ENCODE data around the gene ARID2. TPM values are rescaled to one million over a fixed set of nuclear protein-coding genes. Genes with fewer than 3 reads are reported as not detected.
A peak's percentile ranks its signal among the peaks of the same experiment; 100 is the strongest.

Gene ARID2
- total and polyA plus RNA-seq, 2 of the 13 experiments (the other 11 are each of a cell fraction or from before 2014, with no cell fraction given): 15.9 to 22.2 TPM

- TF ChIP-seq ZNF251 (CRISPR knock-in tag; IDR thresholded peaks at IDR 0.05) (no peak), IRF9 (CRISPR knock-in tag; IDR thresholded peaks at IDR 0.05; ENCODE audit: borderline replicate concordance) (peak; percentile 78; the same call in 1 of the 2 replicates), NKX3-1 (CRISPR knock-in tag; IDR thresholded peaks at IDR 0.05) (no peak), ZBTB7A (CRISPR knock-in tag; IDR thresholded peaks at IDR 0.05) (no peak), HNF4A (CRISPR knock-in tag; IDR thresholded peaks at IDR 0.05) (peak; percentile 39; the same call in 1 of the 2 replicates), ZNF329 (CRISPR knock-in tag; IDR thresholded peaks at IDR 0.05; ENCODE audit: low read depth) (no peak), ZNF496 (CRISPR knock-in tag; IDR thresholded peaks at IDR 0.05; ENCODE audit: insufficient replicate concordance) (no peak), FOXM1 (CRISPR knock-in tag; IDR thresholded peaks at IDR 0.05) (no peak), HOXA3 (CRISPR knock-in tag; IDR thresholded peaks at IDR 0.05) (peak; percentile 89), KDM6A (CRISPR knock-in tag; IDR thresholded peaks at IDR 0.05; ENCODE audit: low read depth) (no peak), TMF1 (CRISPR knock-in tag; IDR thresholded peaks at IDR 0.05; ENCODE audit: low read depth) (no peak), KDM5B (CRISPR knock-in tag; IDR thresholded peaks at IDR 0.05; ENCODE audit: borderline replicate concordance) (0 out of 2 replicates have a peak, but pooled peaks have one; percentile 60), SOX13 (IDR thresholded peaks at IDR 0.05) (no peak; the same call in 1 of the 2 replicates), SOX13 (CRISPR knock-in tag; conservative IDR thresholded peaks at IDR 0.05 in 1 of 2, IDR thresholded peaks at IDR 0.05 in 1 of 2) (peak in 1 of 2 experiments; percentile 81; a peak in 2 of 4 replicates), SMYD3 (CRISPR knock-in tag; IDR thresholded peaks at IDR 0.05) (no peak), ZNF619 (CRISPR knock-in tag; IDR thresholded peaks at IDR 0.05) (no peak), IKZF4 (CRISPR knock-in tag; IDR thresholded peaks at IDR 0.05; ENCODE audit: borderline replicate concordance, low read depth, not compliant biosample characterization) (no peak), SIX1 (CRISPR knock-in tag; IDR thresholded peaks at IDR 0.05; ENCODE audit: borderline replicate concordance) (0 out of 2 replicates have a peak, but pooled peaks have one; percentile 18), RXRB (CRISPR knock-in tag; IDR thresholded peaks at IDR 0.05; ENCODE audit: borderline replicate concordance) (peak; percentile 72), ZNF670 (CRISPR knock-in tag; IDR thresholded peaks at IDR 0.05; ENCODE audit: borderline replicate concordance) (peak; percentile 74; the same call in 1 of the 2 replicates), HMG20A (CRISPR knock-in tag; IDR thresholded peaks at IDR 0.05; ENCODE audit: borderline replicate concordance) (no peak; the same call in 1 of the 2 replicates), ZNF678 (CRISPR knock-in tag; IDR thresholded peaks at IDR 0.05) (no peak), RBM22 (optimal IDR thresholded peaks at IDR 0.05; ENCODE audit: low read length) (no peak), ZNF280B (CRISPR knock-in tag; IDR thresholded peaks at IDR 0.05; ENCODE audit: borderline replicate concordance) (peak; percentile 74; the same call in 1 of the 2 replicates), ZBTB14 (CRISPR knock-in tag; IDR thresholded peaks at IDR 0.05) (no peak; the same call in 1 of the 2 replicates), SYNCRIP (IDR thresholded peaks at IDR 0.05; ENCODE audit: insufficient read depth, low read depth, low read length) (no peak)
Observed at GRCh38 chr12:45727301-45727979, 2.1 kb upstream of the ARID2 start (continued).

Data from HepG2 (cell line).